Upper lobe of left lung (tissue), 6 donors: ENCODE data around the gene LHFPL2. TPM values are rescaled to one million over a fixed set of nuclear protein-coding genes. Genes with fewer than 3 reads are reported as not detected.

Source experiments
- ATAC-seq, 2 donors: fragments of 200-7000 bp; cut with Tn5 transposase; one replicate each; pipeline ENCODE4 v1.9.1; 2022; ENCODE audit warnings: mild to moderate bottlenecking in 2 of 2, moderate library complexity in 2 of 2; ENCODE audit not compliant: low FRiP score in 2 of 2
- DNase-seq, 2 donors: peaks; one replicate each; pipeline ENCODE4 v3.0.0-alpha.2; 2019 to 2020
- H3K27ac ChIP-seq, 4 donors: fragments of 200-600 bp; sonication (generic); one replicate each; pipeline ENCODE4 v1.5.1; 2016 to 2019
- H3K27me3 ChIP-seq, 4 donors: fragments of 200-600 bp; sonication (generic); one replicate each; pipeline ENCODE4 v1.5.1; 2017 to 2019
- H3K36me3 ChIP-seq, 4 donors: fragments of 200-600 bp; sonication (generic); one replicate each; pipeline ENCODE4 v1.5.1; 2016 to 2019
- H3K4me1 ChIP-seq, 4 donors: fragments of 200-600 bp; sonication (generic); one replicate each; pipeline ENCODE4 v1.5.1; 2018 to 2019
- H3K4me3 ChIP-seq, 4 donors: fragments of 200-600 bp; sonication (generic); one replicate each; pipeline ENCODE4 v1.5.1; 2017 to 2019; ENCODE audit warnings: mild to moderate bottlenecking in 2 of 4, moderate library complexity in 1 of 4
- H3K9me3 ChIP-seq, 4 donors: fragments of 200-600 bp; sonication (generic); one replicate each; pipeline ENCODE4 v1.5.1; 2018 to 2019
- CTCF ChIP-seq, 6 experiments: fragments of 450-650 bp in 4 of 6; fragments of 200-600 bp in 2 of 6; sonication (generic) in 2 of 6; IDR thresholded peaks; one replicate each; pipeline ENCODE4 v1.5.1; 2016 to 2019; ENCODE audit warnings: antibody characterized with exemption in 6 of 6
- EP300 ChIP-seq, 4 donors: sonication (generic); formaldehyde crosslinking; IDR thresholded peaks; one replicate each; pipeline ENCODE4 v1.5.1; 2017; ENCODE audit warnings: antibody characterized with exemption in 4 of 4, control low read depth in 2 of 4
- POLR2A ChIP-seq, 4 donors: fragments of 450-650 bp; IDR thresholded peaks; one replicate each; pipeline ENCODE4 v1.5.1; 2016 to 2017; ENCODE audit warnings: antibody characterized with exemption in 4 of 4, mild to moderate bottlenecking in 2 of 4
- POLR2AphosphoS5 ChIP-seq, 2 donors: sonication (generic); formaldehyde crosslinking; IDR thresholded peaks; one replicate each; pipeline ENCODE4 v1.5.1; 2017; ENCODE audit warnings: antibody characterized with exemption in 2 of 2
- WGBS, 2 donors: methylation state at CpG; one replicate each; pipeline ENCODE4 v1.1.5; 2017 to 2018; 5-methylcytosine and 5-hydroxymethylcytosine counted together
- total RNA-seq, 6 donors: library from RNA; depleted of rRNA in 4 of 6; stranded (reverse); fragments of >200 nt in 4 of 6; gene quantifications; one replicate each; pipeline versions ENCODE4 v1.1.0 to v1.2.1, GENCODE V29; 2016 to 2021
- donor health status: DM: no; HTN: no; CAD: no; lungs with moderate emphysema.
- donor health status: DM: no; HTN: yes; CAD: no; lungs with severe emphysema.

LHFPL2 gene
- total RNA-seq, 6 donors from 2014 or later: 17.3 to 69.5 (median 32.9) TPM

- no peak for TF ChIP-seq CTCF (IDR thresholded peaks at IDR 0.05)
- peak; percentile 65 to 75 for TF ChIP-seq POLR2AphosphoS5 (IDR thresholded peaks at IDR 0.05)
- TF ChIP-seq EP300 (IDR thresholded peaks at IDR 0.05): peak in 1 of 4 donors; percentile 71
- TF ChIP-seq POLR2A (IDR thresholded peaks at IDR 0.05): peak in 1 of 4 donors; percentile 24
- ATAC-seq (peak; percentile 83 to 89), DNase-seq (peak in 1 of 2 donors; percentile 69)
- Histone ChIP-seq H3K9me3 (no peaks in the 10 kb centered on the region), H3K4me3 (no peak overlapping the region), H3K4me1 (peaks cover 34 to 54% (median 40%) of the 10 kb centered on the region in 4 donors), H3K27ac (peak overlapping the region; percentile 62 to 80 (median 70)), H3K36me3 (no peaks in the 10 kb centered on the region), H3K27me3 (no peaks in the 10 kb centered on the region)
- WGBS, 2 donors: 41 to 49% methylated on average over 9 of the region's 9 CpGs
Observed at GRCh38 chr5:78527054-78527859, 121.3 kb downstream of the LHFPL2 start.

- Histone ChIP-seq H3K36me3 (no peaks in the 10 kb centered on the region), H3K4me3 (no peak overlapping the region), H3K4me1 (peaks cover 34 to 54% (median 43%) of the 10 kb centered on the region in 4 donors), H3K9me3 (no peaks in the 10 kb centered on the region), H3K27ac (peak overlapping the region; percentile 62 to 80 (median 70)), H3K27me3 (no peaks in the 10 kb centered on the region)
- TF ChIP-seq POLR2A (IDR thresholded peaks at IDR 0.05): peak in 1 of 4 donors; percentile 55
- TF ChIP-seq CTCF (IDR thresholded peaks at IDR 0.05): no peak
- TF ChIP-seq EP300 (IDR thresholded peaks at IDR 0.05): peak in 1 of 4 donors; percentile 7
- no peak for TF ChIP-seq POLR2AphosphoS5 (IDR thresholded peaks at IDR 0.05)
- peak; percentile 67 to 74 for ATAC-seq
- WGBS, 2 donors: 85 to 86% methylated on average over 7 of the region's 7 CpGs
- no peak for DNase-seq
Observed at GRCh38 chr5:78526049-78526525, 122.5 kb downstream of the LHFPL2 start.

- H3K9me3 ChIP-seq: no peaks in the 10 kb centered on the region
- no peaks in the 10 kb centered on the region for H3K27me3 ChIP-seq
- no peak for DNase-seq
- no peak for TF ChIP-seq POLR2AphosphoS5 (IDR thresholded peaks at IDR 0.05)
- TF ChIP-seq POLR2A (IDR thresholded peaks at IDR 0.05): peak in 1 of 4 donors; percentile 61
- H3K4me3 ChIP-seq: no peak overlapping the region
- peaks cover 36 to 61% (median 42%) of the 10 kb centered on the region in 4 donors for H3K4me1 ChIP-seq
- H3K27ac ChIP-seq: peak overlapping the region; percentile 70 to 78 (median 76)
- WGBS, 2 donors: 63 to 65% methylated on average over 15 of the region's 15 CpGs
- peak in 1 of 2 donors; percentile 21 for ATAC-seq
- no peaks in the 10 kb centered on the region for H3K36me3 ChIP-seq
Observed at GRCh38 chr5:78523314-78524193, 125.0 kb downstream of the LHFPL2 start.

- Histone ChIP-seq H3K27me3 (no peaks in the 10 kb centered on the region), H3K27ac (peak overlapping the region; percentile 70 to 78 (median 76)), H3K4me3 (no peak overlapping the region), H3K36me3 (no peaks in the 10 kb centered on the region), H3K4me1 (peaks cover 33 to 62% (median 40%) of the 10 kb centered on the region in 4 donors), H3K9me3 (no peaks in the 10 kb centered on the region)
- TF ChIP-seq CTCF (IDR thresholded peaks at IDR 0.05): no peak
- TF ChIP-seq EP300 (IDR thresholded peaks at IDR 0.05): no peak
- no peak for TF ChIP-seq POLR2AphosphoS5 (IDR thresholded peaks at IDR 0.05)
- TF ChIP-seq POLR2A (IDR thresholded peaks at IDR 0.05): no peak
- WGBS, 2 donors: 62 to 67% methylated on average over 9 of the region's 9 CpGs
- DNase-seq: no peak
- ATAC-seq: no peak
Observed at GRCh38 chr5:78522476-78523260, 125.9 kb downstream of the LHFPL2 start.
